Skeletal muscle satellite cell (primary cell): Measurements from ENCODE around the gene ZDHHC9.

Source experiments
- H3K27me3 ChIP-seq: 2 replicates; pipeline ENCODE4 v1.7.0; 2013; ENCODE audit warnings: low read length; ENCODE audit not compliant: control insufficient read depth, insufficient read depth
- H3K36me3 ChIP-seq: 2 replicates; pipeline ENCODE4 v1.7.0; 2013; ENCODE audit warnings: mild to moderate bottlenecking, control low read depth, low read length; ENCODE audit not compliant: insufficient read depth
- H3K4me1 ChIP-seq: 2 replicates; pipeline ENCODE4 v1.7.0; 2013; ENCODE audit warnings: low read length; ENCODE audit not compliant: control insufficient read depth, insufficient read depth
- H3K4me2 ChIP-seq: 2 replicates; pipeline ENCODE4 v1.7.0; 2013; ENCODE audit warnings: mild to moderate bottlenecking, low read length
- H3K4me3 ChIP-seq: 2 replicates; pipeline ENCODE4 v1.7.0; 2013; ENCODE audit warnings: low read length
- H3K9ac ChIP-seq: 2 replicates; pipeline ENCODE4 v1.7.0; 2013; ENCODE audit warnings: mild to moderate bottlenecking, low read depth, low read length, moderate library complexity
- H3K9me3 ChIP-seq: replicated peaks from 2 replicates; pipeline ENCODE4 v1.7.0; 2013; ENCODE audit warnings: mild to moderate bottlenecking, control low read depth, low read length

The ZDHHC9 gene

GRCh38 chrX:129813662-129814368 lies 29.9 kb downstream of the ZDHHC9 start:
- Histone ChIP-seq H3K4me1 (no peaks in the 10 kb centered on the region), H3K9me3 (no peaks in the 10 kb centered on the region), H3K36me3 (peaks cover 12% of the 10 kb centered on the region), H3K27me3 (no peaks in the 10 kb centered on the region), H3K4me3 (no peak overlapping the region), H3K9ac (no peak overlapping the region), H3K4me2 (no peak overlapping the region)

- Histone ChIP-seq H3K27me3 (no peaks in the 10 kb centered on the region), H3K4me2 (no peak overlapping the region), H3K9me3 (no peaks in the 10 kb centered on the region), H3K4me1 (no peaks in the 10 kb centered on the region), H3K4me3 (no peak overlapping the region), H3K36me3 (peaks cover 12% of the 10 kb centered on the region), H3K9ac (no peak overlapping the region)
Measured at GRCh38 chrX:129808829-129809796, 34.6 kb downstream of the ZDHHC9 start.

- Histone ChIP-seq H3K4me2 (no peak overlapping the region), H3K4me1 (no peaks in the 10 kb centered on the region), H3K4me3 (no peak overlapping the region), H3K9me3 (no peaks in the 10 kb centered on the region), H3K27me3 (no peaks in the 10 kb centered on the region), H3K9ac (no peak overlapping the region), H3K36me3 (peaks cover 12% of the 10 kb centered on the region)
Measured at GRCh38 chrX:129808158-129808828, 35.4 kb downstream of the ZDHHC9 start.

GRCh38 chrX:129804806-129805205 lies 38.9 kb downstream of the ZDHHC9 start:
- Histone ChIP-seq H3K4me3 (no peak overlapping the region), H3K9ac (no peak overlapping the region), H3K4me2 (no peak overlapping the region), H3K27me3 (no peaks in the 10 kb centered on the region), H3K9me3 (no peaks in the 10 kb centered on the region), H3K36me3 (no peaks in the 10 kb centered on the region), H3K4me1 (no peaks in the 10 kb centered on the region)

GRCh38 chrX:129802863-129803262 lies 40.8 kb downstream of the ZDHHC9 start:
- Histone ChIP-seq H3K9ac (no peak overlapping the region), H3K36me3 (no peaks in the 10 kb centered on the region), H3K9me3 (no peaks in the 10 kb centered on the region), H3K4me3 (no peak overlapping the region), H3K27me3 (no peaks in the 10 kb centered on the region), H3K4me1 (no peaks in the 10 kb centered on the region), H3K4me2 (no peak overlapping the region)

- Histone ChIP-seq H3K9ac (no peak overlapping the region), H3K9me3 (no peaks in the 10 kb centered on the region), H3K27me3 (no peaks in the 10 kb centered on the region), H3K4me1 (no peaks in the 10 kb centered on the region), H3K4me2 (no peak overlapping the region), H3K36me3 (no peaks in the 10 kb centered on the region), H3K4me3 (no peak overlapping the region)
Measured at GRCh38 chrX:129800186-129800585, 43.5 kb downstream of the ZDHHC9 start.

- no peak overlapping the region for H3K9ac ChIP-seq
- H3K36me3 ChIP-seq, result no peaks in the 10 kb centered on the region
- no peak overlapping the region for H3K4me2 ChIP-seq
- no peak overlapping the region for H3K4me3 ChIP-seq
- H3K4me1 ChIP-seq, result no peaks in the 10 kb centered on the region
- no peaks in the 10 kb centered on the region for H3K9me3 ChIP-seq
- no peaks in the 10 kb centered on the region for H3K27me3 ChIP-seq
Measured at GRCh38 chrX:129798888-129799287, 44.8 kb downstream of the ZDHHC9 start.

GRCh38 chrX:129798456-129798855 lies 45.2 kb downstream of the ZDHHC9 start:
- H3K9me3 ChIP-seq, result no peaks in the 10 kb centered on the region

GRCh38 chrX:129797251-129797906 lies 46.3 kb downstream of the ZDHHC9 start:
- Histone ChIP-seq H3K27me3 (no peaks in the 10 kb centered on the region), H3K4me2 (no peak overlapping the region), H3K4me1 (no peaks in the 10 kb centered on the region), H3K4me3 (no peak overlapping the region), H3K9me3 (no peaks in the 10 kb centered on the region), H3K9ac (no peak overlapping the region), H3K36me3 (no peaks in the 10 kb centered on the region)

More at GRCh38 chrX:129798456-129798855, 45.2 kb downstream of the ZDHHC9 start:
- no peaks in the 10 kb centered on the region for H3K36me3 ChIP-seq
- no peak overlapping the region for H3K4me3 ChIP-seq
- no peaks in the 10 kb centered on the region for H3K27me3 ChIP-seq
- no peak overlapping the region for H3K9ac ChIP-seq
- no peaks in the 10 kb centered on the region for H3K4me1 ChIP-seq
- H3K4me2 ChIP-seq, result no peak overlapping the region

- H3K4me1 ChIP-seq, result no peaks in the 10 kb centered on the region
- H3K9ac ChIP-seq, result no peak overlapping the region
- H3K4me2 ChIP-seq, result no peak overlapping the region
- no peaks in the 10 kb centered on the region for H3K9me3 ChIP-seq
- no peaks in the 10 kb centered on the region for H3K36me3 ChIP-seq
- no peak overlapping the region for H3K4me3 ChIP-seq
- no peaks in the 10 kb centered on the region for H3K27me3 ChIP-seq
Measured at GRCh38 chrX:129795584-129795983, 48.1 kb downstream of the ZDHHC9 start.

- H3K9me3 ChIP-seq, result no peaks in the 10 kb centered on the region
- H3K36me3 ChIP-seq, result no peaks in the 10 kb centered on the region
- no peak overlapping the region for H3K4me3 ChIP-seq
- H3K4me2 ChIP-seq, result no peak overlapping the region
- no peak overlapping the region for H3K9ac ChIP-seq
- H3K4me1 ChIP-seq, result no peaks in the 10 kb centered on the region
- no peaks in the 10 kb centered on the region for H3K27me3 ChIP-seq
Measured at GRCh38 chrX:129793604-129794191, 50.0 kb downstream of the ZDHHC9 start.
